Measurements from ENCODE around the gene SCAF11.
A peak's percentile ranks its signal among the peaks of the same experiment; 100 is the strongest.
"Not testable (repeated sequence)": the region's sequence is repeated elsewhere in the genome, so short reads cannot be mapped to it uniquely, and the experiment has no call there.

Gene SCAF11

GRCh38 chr12:45990468-45991283 is at the start of gene SCAF11:
SCAF11 (minus strand) TSS chr12:45990574; CDS start chr12:45964167, 26,407 bp downstream.
- DNase-seq (ENCODE audit: low spot score), result peak; percentile 95

GRCh38 chr12:46037066-46037465 is 46.7 kb upstream of the SCAF11 start:
- not testable (repeated sequence) for DNase-seq (ENCODE audit: low spot score)

- DNase-seq (ENCODE audit: low spot score), result no peak
These were observed 36.8 kb upstream of the SCAF11 start for GRCh38 chr12:46027172-46027571.

- DNase-seq (ENCODE audit: low spot score), result no peak
These were observed 33.7 kb upstream of the SCAF11 start for GRCh38 chr12:46024099-46024498.

- no peak for DNase-seq (ENCODE audit: low spot score)
These were observed 30.4 kb upstream of the SCAF11 start for GRCh38 chr12:46020768-46021167.

GRCh38 chr12:46018712-46019111 is 28.3 kb upstream of the SCAF11 start:
- DNase-seq (ENCODE audit: low spot score), result not testable (repeated sequence)

- DNase-seq (ENCODE audit: low spot score), result not testable (repeated sequence)
These were observed 27.5 kb upstream of the SCAF11 start for GRCh38 chr12:46017866-46018375.

GRCh38 chr12:46005823-46006222 is 15.4 kb upstream of the SCAF11 start:
- DNase-seq (ENCODE audit: low spot score), result no peak

- DNase-seq (ENCODE audit: low spot score), result no peak
These were observed 14.9 kb upstream of the SCAF11 start for GRCh38 chr12:46005151-46005797.

GRCh38 chr12:46004715-46005114 is 14.3 kb upstream of the SCAF11 start:
- no peak for DNase-seq (ENCODE audit: low spot score)

- not testable (repeated sequence) for DNase-seq (ENCODE audit: low spot score)
These were observed 9.7 kb upstream of the SCAF11 start for GRCh38 chr12:46000076-46000475.

GRCh38 chr12:45994736-45995135 is 4.4 kb upstream of the SCAF11 start:
- no peak for DNase-seq (ENCODE audit: low spot score)

GRCh38 chr12:45991284-45992249 is 1.2 kb upstream of the SCAF11 start:
- peak; percentile 74 for DNase-seq (ENCODE audit: low spot score)

- DNase-seq (ENCODE audit: low spot score), result peak; percentile 30
These were observed 480 bp downstream of the SCAF11 start for GRCh38 chr12:45989721-45990467.

- no peak for DNase-seq (ENCODE audit: low spot score)
These were observed 1.1 kb downstream of the SCAF11 start for GRCh38 chr12:45989287-45989686.

GRCh38 chr12:45988264-45988663 is 2.1 kb downstream of the SCAF11 start:
- no peak for DNase-seq (ENCODE audit: low spot score)

GRCh38 chr12:45987340-45987727 is 3.0 kb downstream of the SCAF11 start:
- DNase-seq (ENCODE audit: low spot score), result no peak

GRCh38 chr12:45986641-45987339 is 3.6 kb downstream of the SCAF11 start:
- DNase-seq (ENCODE audit: low spot score), result no peak

GRCh38 chr12:45981075-45981837 is 9.1 kb downstream of the SCAF11 start:
- DNase-seq (ENCODE audit: low spot score), result no peak

GRCh38 chr12:45980540-45980939 is 9.8 kb downstream of the SCAF11 start:
- no peak for DNase-seq (ENCODE audit: low spot score)

Measured in HuH-7 (cell line).